Ureter (tissue), 1 donor: ENCODE results near the gene PDIA4. TPM values are rescaled to one million over a fixed set of nuclear protein-coding genes. Genes with fewer than 3 reads are reported as not detected.
"Not testable (repeated sequence)": the region's sequence is repeated elsewhere in the genome, so short reads cannot be mapped to it uniquely, and the experiment has no call there.

Experiments
- DNase-seq: peaks from one replicate; pipeline ENCODE4 v3.0.0-alpha.2; 2020; ENCODE audit warnings: low spot score
- total RNA-seq: library from RNA; stranded (reverse); gene quantifications from one replicate; pipeline ENCODE4 v1.2.4, GENCODE V29; 2023
- donor health status: DM: yes; HTN: yes; CAD: no.

The PDIA4 gene
- total RNA-seq, 1 donor from 2014 or later, result 116 TPM

- DNase-seq, result no peak
These were observed 24.6 kb downstream of the PDIA4 start for GRCh38 chr7:149003560-149004305.

DNA sequence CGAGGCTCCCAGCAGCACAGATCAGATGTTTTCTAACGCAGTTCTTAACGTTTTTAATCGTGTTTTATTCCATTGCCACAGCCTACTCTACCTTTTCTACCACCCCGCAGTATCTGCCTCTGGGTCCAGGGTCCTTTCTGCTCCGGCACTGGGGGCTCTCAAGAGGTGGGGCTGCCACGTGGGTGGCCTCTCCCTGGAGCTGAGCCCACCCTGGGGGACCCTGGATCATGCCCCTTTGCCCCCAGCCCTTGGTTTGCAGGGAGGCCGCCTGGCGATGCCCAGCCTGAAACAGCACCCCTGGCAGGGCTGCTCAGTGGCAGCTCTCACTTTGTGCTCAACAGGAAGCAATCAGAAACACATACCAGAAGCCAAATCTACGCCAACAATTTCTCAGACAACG lies 25.3 kb downstream of the PDIA4 start:
- DNase-seq, result no peak

GRCh38 chr7:149002604-149003003 lies 25.7 kb downstream of the PDIA4 start:
- no peak for DNase-seq

DNA sequence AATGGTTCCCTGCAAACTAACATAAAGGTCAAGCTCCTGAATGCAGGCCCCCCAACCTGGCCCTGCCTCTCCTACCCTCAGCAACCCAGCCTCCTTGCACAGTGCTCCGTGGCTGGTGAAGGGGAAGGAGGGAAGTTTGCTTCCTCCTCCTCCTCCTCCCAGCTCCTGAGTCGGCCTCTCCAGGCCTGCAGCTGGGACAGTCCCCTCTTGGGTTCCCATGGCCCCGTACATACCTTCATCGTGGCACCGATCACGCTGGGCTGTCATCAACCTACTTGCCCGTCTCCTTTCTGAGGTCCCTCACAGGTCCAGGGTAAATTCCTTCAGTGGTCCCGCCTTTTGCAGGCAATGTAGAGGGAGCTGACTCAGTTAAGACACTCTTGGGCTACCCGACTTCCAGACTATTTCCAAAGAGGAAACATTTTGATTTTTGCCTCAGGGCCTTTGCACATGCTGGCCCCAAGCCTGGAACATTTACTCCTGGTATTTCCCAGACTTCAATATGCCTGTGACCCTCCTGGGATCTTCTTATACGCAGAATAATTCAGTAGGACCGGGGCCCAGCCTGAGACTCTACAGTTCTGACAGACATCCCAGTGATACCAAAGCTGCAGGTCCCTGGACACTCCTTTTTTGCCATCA lies 26.8 kb downstream of the PDIA4 start:
- DNase-seq, result no peak

DNA sequence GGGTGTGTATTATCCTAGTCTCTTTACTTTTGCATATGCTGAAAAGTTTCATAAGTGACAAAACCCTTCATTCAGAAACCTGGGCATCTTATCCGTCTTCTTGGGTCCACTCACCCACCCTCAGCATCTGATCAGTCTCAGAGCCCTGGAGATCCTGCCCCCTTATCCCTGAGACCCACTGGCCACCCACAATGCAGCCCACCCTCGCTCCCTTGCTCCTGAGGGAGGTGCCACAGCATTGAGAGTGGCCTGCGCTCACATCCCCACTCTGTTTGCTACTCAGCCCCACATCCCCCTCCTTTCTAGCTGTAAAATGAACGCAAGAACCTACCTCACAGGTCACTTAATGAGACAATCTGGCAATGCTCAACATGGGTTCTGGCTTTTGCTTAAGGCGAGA lies 27.3 kb downstream of the PDIA4 start:
- no peak for DNase-seq

DNA sequence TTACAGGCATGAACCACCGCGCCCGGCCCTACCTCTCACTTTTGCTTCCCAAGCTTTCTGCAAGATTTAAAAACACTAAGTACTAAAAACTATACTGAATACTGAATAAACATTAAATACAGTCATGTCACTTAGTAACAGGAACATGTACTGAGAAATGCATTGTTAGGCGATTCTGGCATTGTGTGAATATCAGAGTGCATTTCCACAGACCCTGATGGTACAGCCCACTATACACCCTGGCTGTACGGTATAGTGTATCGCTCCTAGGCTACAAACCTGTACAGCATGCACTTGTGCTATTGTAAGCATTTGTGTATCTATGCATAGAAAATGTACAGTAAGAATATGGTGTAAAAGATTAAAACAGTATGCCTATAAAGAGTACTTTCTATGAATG lies 29.1 kb downstream of the PDIA4 start:
- DNase-seq, result no peak

- no peak for DNase-seq
These were observed 30.8 kb downstream of the PDIA4 start for GRCh38 chr7:148997497-148997896.

DNA sequence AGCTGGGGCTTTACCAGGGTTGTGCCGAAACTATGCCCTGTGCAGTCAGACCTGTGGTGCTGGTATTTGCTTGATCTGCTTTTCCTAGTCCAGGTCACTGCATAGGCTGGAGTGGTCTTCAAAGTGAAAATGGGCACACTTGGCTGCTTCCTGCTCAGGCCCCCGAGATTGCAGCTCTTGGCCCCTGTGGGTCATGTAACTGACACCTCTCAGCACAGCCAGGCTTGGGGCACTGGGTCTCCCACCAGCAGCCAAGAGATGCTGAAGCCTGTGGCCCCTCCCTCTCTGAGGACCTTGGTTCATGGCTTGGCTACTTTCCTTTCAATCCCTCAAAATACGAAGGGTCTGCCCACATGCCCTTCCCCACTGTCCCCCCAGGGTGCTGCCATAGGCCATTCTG lies 33.7 kb downstream of the PDIA4 start:
- DNase-seq, result no peak

- no peak for DNase-seq
These were observed 35.1 kb downstream of the PDIA4 start for GRCh38 chr7:148993193-148993592.

DNA sequence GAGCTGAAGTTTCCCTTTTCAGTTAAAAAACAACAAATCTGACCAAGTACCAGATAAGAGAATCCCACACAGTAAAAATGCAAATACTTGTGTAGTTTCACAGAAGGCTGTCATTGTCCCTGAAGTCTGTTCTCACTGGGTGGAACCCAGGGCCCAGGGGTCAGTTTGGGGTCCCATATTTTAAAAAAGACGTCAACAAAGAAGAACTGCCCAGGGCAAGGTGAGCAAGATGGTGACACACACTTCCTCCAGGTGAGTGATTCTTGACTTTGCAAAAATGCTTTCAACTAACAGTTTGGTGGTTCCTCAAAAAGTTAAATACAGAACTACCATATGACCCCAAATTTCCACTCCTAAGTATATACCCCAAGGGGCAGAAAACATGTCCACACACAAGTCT lies 36.8 kb downstream of the PDIA4 start:
- no peak for DNase-seq

DNA sequence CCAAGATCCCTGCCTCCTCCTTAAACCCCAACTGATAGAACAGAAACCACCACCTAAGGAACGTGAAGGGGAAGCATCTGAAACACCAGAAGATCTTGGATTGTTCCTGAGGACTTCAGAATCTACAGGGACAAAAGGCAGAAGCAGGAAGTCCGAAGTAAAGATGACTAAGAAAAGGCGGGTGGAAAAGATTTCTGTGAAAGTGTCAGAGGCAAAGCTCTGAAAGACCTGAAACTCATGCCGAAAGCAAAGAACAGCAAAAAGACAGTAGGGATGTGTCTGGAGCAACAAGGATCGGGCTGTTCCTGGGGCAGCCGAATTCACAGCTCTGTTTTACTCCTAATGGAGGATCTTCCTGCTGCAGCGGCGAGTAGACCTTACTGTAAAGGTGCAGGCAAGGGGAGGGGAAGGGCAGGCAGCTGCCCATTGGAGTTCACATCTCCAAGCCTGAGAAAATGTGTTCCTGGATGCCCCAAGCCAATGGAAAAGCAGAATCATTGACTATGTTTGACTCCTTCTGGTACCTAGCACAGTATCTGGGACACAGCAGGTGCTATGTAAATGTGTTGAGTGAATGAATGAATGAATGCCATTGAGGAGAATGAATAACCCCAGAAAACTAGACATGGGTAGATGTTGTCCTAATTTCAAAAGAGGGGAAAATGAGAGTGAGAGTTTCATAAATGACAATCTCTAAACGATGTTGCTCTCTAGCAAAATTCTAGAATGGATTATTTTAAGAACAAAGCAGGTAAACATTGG lies 40.4 kb downstream of the PDIA4 start:
- DNase-seq, result no peak

DNA sequence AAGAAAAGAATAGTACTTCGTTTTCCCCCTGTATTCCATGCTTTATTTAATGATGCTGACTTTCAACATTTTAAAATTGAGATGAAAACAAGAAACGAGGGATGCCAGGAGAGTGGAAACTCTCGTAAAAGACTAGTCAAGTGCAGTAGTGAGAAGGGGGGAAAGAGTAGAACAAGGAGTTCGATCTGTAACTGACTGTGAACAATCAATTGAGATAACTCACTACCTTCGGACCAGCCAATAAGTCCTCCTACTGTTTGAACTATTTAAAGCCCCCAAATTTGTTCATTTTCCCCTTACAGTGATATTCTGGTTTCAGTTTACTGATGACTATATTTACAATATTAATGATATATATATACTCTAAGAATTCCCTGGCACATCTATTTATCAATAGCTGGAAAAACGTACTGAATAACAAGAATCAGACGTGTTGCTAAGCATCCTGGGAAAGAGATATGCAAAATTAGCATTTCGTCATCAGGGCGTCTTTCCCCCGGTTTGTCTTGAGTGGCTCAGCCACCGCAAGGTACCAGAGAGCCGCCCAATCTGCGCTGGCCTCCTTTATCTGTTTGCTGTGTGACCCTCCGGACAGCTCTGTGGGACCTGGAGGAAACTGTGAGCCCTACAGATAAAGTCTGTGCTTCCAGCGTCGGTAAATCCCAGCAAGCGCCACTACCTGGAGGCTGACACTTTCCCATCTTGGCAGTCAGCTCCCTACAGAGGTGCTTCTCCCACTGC lies 41.1 kb downstream of the PDIA4 start:
- DNase-seq, result peak; percentile 83

- no peak for DNase-seq
These were observed 41.6 kb downstream of the PDIA4 start for GRCh38 chr7:148986742-148987009.

GRCh38 chr7:148983200-148984146 lies 44.8 kb downstream of the PDIA4 start:
- DNase-seq, result no peak

GRCh38 chr7:148982654-148983199 lies 45.6 kb downstream of the PDIA4 start:
- DNase-seq, result no peak

DNA sequence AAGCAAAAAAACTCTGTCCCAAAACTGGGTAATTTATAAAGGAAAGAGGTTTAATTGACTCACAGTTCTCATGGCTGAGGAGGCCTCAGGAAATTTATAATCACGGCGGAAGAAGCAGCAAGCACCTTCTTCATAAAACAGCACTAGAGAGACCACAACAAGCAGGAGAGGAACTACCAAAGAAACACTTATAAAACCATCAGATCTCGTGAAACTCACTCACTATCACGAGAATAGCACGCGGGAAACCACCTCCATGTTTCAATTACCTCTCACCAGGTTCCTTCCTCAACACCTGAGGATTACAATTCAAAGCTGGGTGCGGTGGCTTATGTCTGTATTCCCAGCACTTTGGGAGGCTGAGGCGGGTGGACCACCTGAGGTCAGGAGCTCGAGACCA lies 48.5 kb downstream of the PDIA4 start:
- DNase-seq, result no peak

- not testable (repeated sequence) for DNase-seq
These were observed 49.2 kb downstream of the PDIA4 start for GRCh38 chr7:148979072-148979471.

DNA sequence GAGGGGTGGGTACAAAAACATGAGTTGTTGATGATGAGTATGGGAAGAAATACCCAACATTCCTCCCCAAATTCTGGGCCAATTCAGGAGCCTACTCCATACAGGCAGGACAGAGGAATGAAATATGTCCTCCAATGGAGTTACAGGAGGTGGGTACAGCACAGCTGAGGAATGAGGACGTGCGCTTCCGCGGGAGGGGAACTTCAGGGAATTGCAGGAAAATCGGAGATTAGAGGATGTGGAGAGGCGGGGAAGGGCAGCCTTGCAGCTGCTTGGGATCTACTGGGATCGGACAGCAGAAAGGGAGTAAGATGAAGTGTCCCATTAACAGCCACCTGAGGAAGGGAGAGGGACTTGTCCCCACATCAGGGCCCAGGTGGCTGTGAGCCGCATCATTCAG lies 50.2 kb downstream of the PDIA4 start:
- no peak for DNase-seq

DNA sequence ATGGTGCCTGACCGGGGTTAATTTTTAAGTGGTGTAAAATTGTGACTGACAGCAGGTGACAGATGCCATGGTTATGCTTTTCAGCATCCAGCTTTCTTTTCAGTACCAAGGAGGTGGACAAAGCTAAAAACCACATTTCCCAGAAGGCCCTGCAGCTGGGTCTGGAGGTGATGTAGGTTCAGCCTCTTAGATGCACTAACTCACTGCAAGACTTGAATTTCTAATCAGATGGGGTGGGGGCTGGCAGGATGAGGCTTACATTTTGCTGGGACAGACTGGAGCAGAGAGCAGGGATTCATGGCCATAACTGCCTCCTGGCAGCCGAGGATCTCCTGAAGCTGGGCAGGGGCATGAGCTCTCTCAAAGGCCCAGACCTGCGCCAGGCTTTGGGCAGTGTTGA lies 52.4 kb downstream of the PDIA4 start:
- no peak for DNase-seq

DNA sequence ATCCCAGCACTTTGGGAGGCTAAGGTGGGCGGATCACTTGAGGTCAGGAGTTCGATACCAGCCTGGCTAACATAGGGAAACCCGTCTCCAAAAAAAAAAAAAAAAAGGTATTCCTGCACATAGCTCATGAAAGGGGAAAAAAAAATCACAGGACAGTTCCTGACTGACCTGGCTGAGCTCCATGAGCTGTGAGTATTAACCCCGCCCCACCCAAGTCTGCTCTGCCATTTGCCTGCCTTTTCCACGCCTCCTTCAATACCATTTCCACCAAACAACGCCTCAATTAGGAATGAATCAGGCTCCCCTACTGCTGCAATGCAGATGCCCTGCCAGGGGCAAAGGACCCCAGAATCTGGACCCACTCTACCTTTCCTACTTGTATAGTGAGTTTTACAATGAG lies 55.0 kb downstream of the PDIA4 start:
- no peak for DNase-seq

DNA sequence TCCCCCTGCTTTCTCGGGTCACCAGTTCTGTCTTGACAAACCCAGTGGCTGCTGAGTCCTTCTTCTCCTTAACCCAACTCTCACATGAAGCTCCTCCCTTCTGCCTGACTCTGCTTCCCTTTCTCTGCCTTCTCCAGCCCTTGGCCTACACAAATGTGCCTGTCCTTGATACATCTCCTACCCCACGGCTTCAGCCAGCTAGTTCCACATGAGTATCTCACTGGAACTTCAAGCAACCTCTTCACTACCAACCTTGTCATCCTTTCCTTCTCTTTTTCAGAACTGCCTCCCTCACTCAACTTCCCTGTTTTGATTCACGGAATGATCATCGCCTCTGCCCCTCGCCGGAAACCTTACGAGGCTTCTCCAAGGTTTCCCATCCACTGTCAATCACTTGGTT lies 55.9 kb downstream of the PDIA4 start:
- DNase-seq, result no peak
